ENCODE measurements around the gene ANKZF1.

The ANKZF1 gene

GRCh38 chr2:219261024-219261855, 31.6 kb downstream of the ANKZF1 start:
- no peak for DNase-seq

- no peak for DNase-seq
Measured at GRCh38 chr2:219266232-219266631, 36.6 kb downstream of the ANKZF1 start.

GRCh38 chr2:219266886-219267285, 37.3 kb downstream of the ANKZF1 start:
- DNase-seq, result no peak

GRCh38 chr2:219268294-219268693, 38.7 kb downstream of the ANKZF1 start:
- no peak for DNase-seq

- DNase-seq, result no peak
Measured at GRCh38 chr2:219269362-219270054, 39.9 kb downstream of the ANKZF1 start.

- no peak for DNase-seq
Measured at GRCh38 chr2:219270055-219270372, 40.4 kb downstream of the ANKZF1 start.

- DNase-seq, result no peak
Measured at GRCh38 chr2:219271021-219271420, 41.4 kb downstream of the ANKZF1 start.

- DNase-seq, result no peak
Measured at GRCh38 chr2:219272356-219272755, 42.8 kb downstream of the ANKZF1 start.

GRCh38 chr2:219272995-219273394, 43.4 kb downstream of the ANKZF1 start:
- no peak for DNase-seq

GRCh38 chr2:219273937-219274336, 44.3 kb downstream of the ANKZF1 start:
- DNase-seq, result no peak

GRCh38 chr2:219274361-219274921, 44.8 kb downstream of the ANKZF1 start:
- no peak for DNase-seq

GRCh38 chr2:219277703-219278654, 48.4 kb downstream of the ANKZF1 start:
- DNase-seq, result peak; percentile 90

GRCh38 chr2:219278655-219279150, 49.1 kb downstream of the ANKZF1 start:
- no peak for DNase-seq

GRCh38 chr2:219279151-219279915, 49.7 kb downstream of the ANKZF1 start, which contains the start of gene DNAJB2:
DNAJB2 (plus strand) TSS chr2:219279366; CDS start chr2:219279834, 468 bp downstream.
- peak; percentile 99 for DNase-seq

- DNase-seq, result no peak
Measured at GRCh38 chr2:219279916-219280516, 50.4 kb downstream of the ANKZF1 start.

GRCh38 chr2:219280651-219281050, 51.0 kb downstream of the ANKZF1 start:
- DNase-seq, result no peak

- DNase-seq, result no peak
Measured at GRCh38 chr2:219281588-219281987, 52.0 kb downstream of the ANKZF1 start.

GRCh38 chr2:219282375-219282774, 52.8 kb downstream of the ANKZF1 start:
- no peak for DNase-seq

GRCh38 chr2:219282943-219283581, 53.5 kb downstream of the ANKZF1 start:
- no peak for DNase-seq

GRCh38 chr2:219284501-219285372, 55.1 kb downstream of the ANKZF1 start:
- DNase-seq, result no peak

All from femur (tissue), 1 donor.